ENCODE results near the gene ZNF346. TPM values are rescaled to one million over a fixed set of nuclear protein-coding genes. Genes with fewer than 3 reads are reported as not detected.

The ZNF346 gene
- total and polyA plus RNA-seq, 10 of the 15 experiments (the other 5 are each of a cell fraction or from before 2014, with no cell fraction given): 6.5 to 30.2 (median 24.0) TPM

DNA sequence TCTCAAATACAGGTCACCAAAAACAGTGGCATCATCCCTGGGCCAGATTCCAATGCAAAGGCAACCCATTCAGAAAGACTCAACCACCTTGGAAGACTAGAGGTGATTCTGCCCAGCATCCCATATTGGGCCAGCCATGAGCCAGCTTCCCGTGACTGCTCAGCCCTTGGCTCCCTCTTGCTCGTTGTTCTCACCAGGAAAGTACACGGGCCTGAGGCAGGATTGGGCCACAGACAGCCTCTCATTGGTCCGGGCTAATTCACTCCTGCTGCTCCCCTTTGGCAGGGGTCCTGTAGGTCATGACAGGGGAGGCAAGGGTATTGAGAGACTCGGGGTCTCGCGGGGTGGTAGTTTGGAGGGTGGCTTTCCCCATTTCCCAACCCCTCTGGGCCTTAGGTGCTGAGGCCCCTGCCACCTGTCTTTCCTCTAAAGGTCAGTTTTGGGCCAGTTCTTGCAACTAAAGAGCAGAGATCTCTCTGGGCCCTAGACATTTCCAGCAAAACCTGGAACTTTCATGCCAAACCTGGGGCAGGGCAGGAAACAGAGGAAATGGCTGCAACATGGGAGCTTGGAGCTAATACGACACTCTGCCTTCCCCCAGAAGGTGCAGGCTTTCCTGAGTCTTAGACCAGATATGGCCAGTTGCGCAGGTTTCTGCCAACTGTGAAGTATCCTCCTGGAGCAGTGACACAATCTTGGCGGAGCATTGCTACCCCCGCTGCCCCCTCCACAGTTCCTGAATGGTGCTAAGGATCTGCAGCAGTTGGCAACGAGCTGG is 42.2 kb downstream of the ZNF346 start:
- H3K27ac ChIP-seq (ENCODE audit: control insufficient read depth, insufficient read depth): no peak overlapping the region
- H3K9me3 ChIP-seq (replicated peaks; ENCODE audit: control insufficient read depth, insufficient read depth, low read length): no peaks in the 10 kb centered on the region
- TF ChIP-seq ZBTB4 (CRISPR knock-in tag; IDR thresholded peaks at IDR 0.05) (no peak), MYB (IDR thresholded peaks at IDR 0.05; ENCODE audit: borderline replicate concordance, low read depth, low read length) (no peak), RBBP5 (conservative IDR thresholded peaks at IDR 0.05) (no peak), NR2C1 (IDR thresholded peaks at IDR 0.05) (no peak), MTA3 (IDR thresholded peaks at IDR 0.05; ENCODE audit: borderline replicate concordance, low read length) (no peak), EP300 (IDR thresholded peaks at IDR 0.05; ENCODE audit: borderline replicate concordance in 1 of 2, control insufficient read depth in 1 of 2, low read depth in 2 of 2, low read length in 2 of 2) (no peak)
- TF ChIP-seq, protein P1, sequence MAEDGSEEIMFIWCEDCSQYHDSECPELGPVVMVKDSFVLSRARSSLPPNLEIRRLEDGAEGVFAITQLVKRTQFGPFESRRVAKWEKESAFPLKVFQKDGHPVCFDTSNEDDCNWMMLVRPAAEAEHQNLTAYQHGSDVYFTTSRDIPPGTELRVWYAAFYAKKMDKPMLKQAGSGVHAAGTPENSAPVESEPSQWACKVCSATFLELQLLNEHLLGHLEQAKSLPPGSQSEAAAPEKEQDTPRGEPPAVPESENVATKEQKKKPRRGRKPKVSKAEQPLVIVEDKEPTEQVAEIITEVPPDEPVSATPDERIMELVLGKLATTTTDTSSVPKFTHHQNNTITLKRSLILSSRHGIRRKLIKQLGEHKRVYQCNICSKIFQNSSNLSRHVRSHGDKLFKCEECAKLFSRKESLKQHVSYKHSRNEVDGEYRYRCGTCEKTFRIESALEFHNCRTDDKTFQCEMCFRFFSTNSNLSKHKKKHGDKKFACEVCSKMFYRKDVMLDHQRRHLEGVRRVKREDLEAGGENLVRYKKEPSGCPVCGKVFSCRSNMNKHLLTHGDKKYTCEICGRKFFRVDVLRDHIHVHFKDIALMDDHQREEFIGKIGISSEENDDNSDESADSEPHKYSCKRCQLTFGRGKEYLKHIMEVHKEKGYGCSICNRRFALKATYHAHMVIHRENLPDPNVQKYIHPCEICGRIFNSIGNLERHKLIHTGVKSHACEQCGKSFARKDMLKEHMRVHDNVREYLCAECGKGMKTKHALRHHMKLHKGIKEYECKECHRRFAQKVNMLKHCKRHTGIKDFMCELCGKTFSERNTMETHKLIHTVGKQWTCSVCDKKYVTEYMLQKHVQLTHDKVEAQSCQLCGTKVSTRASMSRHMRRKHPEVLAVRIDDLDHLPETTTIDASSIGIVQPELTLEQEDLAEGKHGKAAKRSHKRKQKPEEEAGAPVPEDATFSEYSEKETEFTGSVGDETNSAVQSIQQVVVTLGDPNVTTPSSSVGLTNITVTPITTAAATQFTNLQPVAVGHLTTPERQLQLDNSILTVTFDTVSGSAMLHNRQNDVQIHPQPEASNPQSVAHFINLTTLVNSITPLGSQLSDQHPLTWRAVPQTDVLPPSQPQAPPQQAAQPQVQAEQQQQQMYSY (CRISPR knock-in tag; IDR thresholded peaks at IDR 0.05): no peak
- TF ChIP-seq, protein P2, sequence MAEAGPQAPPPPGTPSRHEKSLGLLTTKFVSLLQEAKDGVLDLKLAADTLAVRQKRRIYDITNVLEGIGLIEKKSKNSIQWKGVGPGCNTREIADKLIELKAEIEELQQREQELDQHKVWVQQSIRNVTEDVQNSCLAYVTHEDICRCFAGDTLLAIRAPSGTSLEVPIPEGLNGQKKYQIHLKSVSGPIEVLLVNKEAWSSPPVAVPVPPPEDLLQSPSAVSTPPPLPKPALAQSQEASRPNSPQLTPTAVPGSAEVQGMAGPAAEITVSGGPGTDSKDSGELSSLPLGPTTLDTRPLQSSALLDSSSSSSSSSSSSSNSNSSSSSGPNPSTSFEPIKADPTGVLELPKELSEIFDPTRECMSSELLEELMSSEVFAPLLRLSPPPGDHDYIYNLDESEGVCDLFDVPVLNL (IDR thresholded peaks at IDR 0.05; ENCODE audit: low read depth, low read length): no peak
- TF ChIP-seq, protein P3, sequence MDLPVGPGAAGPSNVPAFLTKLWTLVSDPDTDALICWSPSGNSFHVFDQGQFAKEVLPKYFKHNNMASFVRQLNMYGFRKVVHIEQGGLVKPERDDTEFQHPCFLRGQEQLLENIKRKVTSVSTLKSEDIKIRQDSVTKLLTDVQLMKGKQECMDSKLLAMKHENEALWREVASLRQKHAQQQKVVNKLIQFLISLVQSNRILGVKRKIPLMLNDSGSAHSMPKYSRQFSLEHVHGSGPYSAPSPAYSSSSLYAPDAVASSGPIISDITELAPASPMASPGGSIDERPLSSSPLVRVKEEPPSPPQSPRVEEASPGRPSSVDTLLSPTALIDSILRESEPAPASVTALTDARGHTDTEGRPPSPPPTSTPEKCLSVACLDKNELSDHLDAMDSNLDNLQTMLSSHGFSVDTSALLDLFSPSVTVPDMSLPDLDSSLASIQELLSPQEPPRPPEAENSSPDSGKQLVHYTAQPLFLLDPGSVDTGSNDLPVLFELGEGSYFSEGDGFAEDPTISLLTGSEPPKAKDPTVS (IDR thresholded peaks at IDR 0.05; ENCODE audit: low read depth, low read length): no peak
- SMC1A ChIA-PET (ENCODE audit: uncharacterized antibody, unreplicated experiment): no interaction called here
- WGBS (ENCODE audit: insufficient coverage, insufficient replicate concordance, low lambda C conversion rate, missing lambda C conversion rate): 93% methylated on average over 12 of the region's 12 CpGs
- CTCF ChIA-PET: interaction anchor here (1.1 kb wide), 1 partner anchor 8 kb away, joined by 3 read pairs; no protein-coding TSS in a partner anchor
- H2AFZ ChIP-seq (ENCODE audit: control insufficient read depth, low read depth, low read length): no peak overlapping the region
- intact Hi-C loops (cut with micrococcal nuclease; ENCODE audit: unreplicated experiment) (no loop called here), in situ Hi-C loops (cut with MboI) (no loop called here)
- POLR2A ChIA-PET: no interaction called here
- no peaks in the 10 kb centered on the region for H3K27me3 ChIP-seq (replicated peaks in 1 of 2; ENCODE audit: control insufficient read depth in 2 of 2, insufficient read depth in 2 of 2, low read length in 1 of 2)
- no TSS peak for BruUV-seq (replicated peaks)
- no peak overlapping the region for H3K4me2 ChIP-seq (ENCODE audit: control insufficient read depth, insufficient read depth)
- H3K4me1 ChIP-seq (ENCODE audit: control insufficient read depth, insufficient read depth, low read length): no peaks in the 10 kb centered on the region
- no peak overlapping the region for H3K9ac ChIP-seq (ENCODE audit: control insufficient read depth, insufficient read depth, low read length)
- H3K36me3 ChIP-seq (ENCODE audit: control insufficient read depth in 2 of 2, insufficient read depth in 2 of 2, low read length in 1 of 2): peaks cover 5 to 13% of the 10 kb centered on the region in 2 experiments; a peak in 3 of 4 replicates
- RAD21 ChIA-PET (ENCODE audit: unreplicated experiment): no interaction called here
- ATAC-seq (no peak), FAIRE-seq (no peak), DNase-seq (ENCODE audit: low read depth, low spot score) (no peak)
- no peak overlapping the region for H3K4me3 ChIP-seq
- H4K20me1 ChIP-seq (ENCODE audit: control insufficient read depth, insufficient read depth): no peaks in the 10 kb centered on the region
- H3K79me2 ChIP-seq (ENCODE audit: control insufficient read depth, insufficient read depth, low read length): no peaks in the 10 kb centered on the region
